HG03354 (cell line): ENCODE results near the gene MYO9A.
"Not testable (repeated sequence)": the region's sequence is repeated elsewhere in the genome, so short reads cannot be mapped to it uniquely, and the experiment has no call there.

Experiments used
- ATAC-seq: cut with Tn5 transposase; IDR thresholded peaks from one replicate; pipeline ENCODE4 v1.9.1; 2021; ENCODE audit warnings: mild to moderate bottlenecking; ENCODE audit not compliant: unreplicated experiment, poor library complexity, severe bottlenecking

The MYO9A gene

GRCh38 chr15:72057548-72058091 lies 60.3 kb downstream of the MYO9A start:
- no peak for ATAC-seq

GRCh38 chr15:72056217-72056616 lies 61.7 kb downstream of the MYO9A start:
- not testable (repeated sequence) for ATAC-seq

DNA sequence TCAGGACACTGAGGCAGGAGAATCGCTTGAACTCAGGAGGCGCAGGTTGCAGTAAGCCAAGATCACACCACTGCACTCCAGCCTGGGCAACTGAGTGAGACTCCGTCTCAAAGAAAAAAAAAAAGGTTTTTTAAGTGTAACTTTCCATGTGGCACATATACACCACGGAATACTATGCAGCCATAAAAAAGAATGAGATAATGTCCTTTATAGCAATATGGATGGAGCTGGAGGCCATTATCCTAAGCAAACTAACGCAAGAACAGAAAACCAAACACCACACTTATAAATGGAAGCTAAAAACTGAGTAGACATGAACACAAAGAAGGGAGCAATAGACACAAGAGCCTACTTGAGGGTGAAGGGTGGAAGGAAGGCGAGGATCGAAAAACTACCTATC lies 64.7 kb downstream of the MYO9A start:
- ATAC-seq: not testable (repeated sequence)

DNA sequence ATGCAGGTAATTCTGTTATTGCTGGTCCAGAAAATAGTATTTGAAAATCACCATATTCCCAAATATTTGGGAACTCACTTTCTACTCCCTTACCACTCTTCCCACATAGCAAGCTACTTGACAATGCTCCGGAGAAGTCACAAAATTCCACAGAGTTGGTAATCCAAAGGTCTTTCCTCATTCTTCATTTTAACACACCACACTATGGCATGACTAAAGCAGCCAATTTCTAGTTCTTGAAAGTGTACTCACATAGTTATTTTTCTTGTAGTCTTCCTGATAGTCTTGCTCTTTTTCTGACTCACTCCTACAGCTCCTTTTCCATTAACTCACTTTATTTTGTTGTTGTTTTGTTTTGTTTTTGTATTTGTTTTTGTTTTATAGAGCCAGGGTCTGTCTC lies 67.2 kb downstream of the MYO9A start:
- no peak for ATAC-seq

GRCh38 chr15:72047020-72047419 lies 70.9 kb downstream of the MYO9A start:
- ATAC-seq: no peak

DNA sequence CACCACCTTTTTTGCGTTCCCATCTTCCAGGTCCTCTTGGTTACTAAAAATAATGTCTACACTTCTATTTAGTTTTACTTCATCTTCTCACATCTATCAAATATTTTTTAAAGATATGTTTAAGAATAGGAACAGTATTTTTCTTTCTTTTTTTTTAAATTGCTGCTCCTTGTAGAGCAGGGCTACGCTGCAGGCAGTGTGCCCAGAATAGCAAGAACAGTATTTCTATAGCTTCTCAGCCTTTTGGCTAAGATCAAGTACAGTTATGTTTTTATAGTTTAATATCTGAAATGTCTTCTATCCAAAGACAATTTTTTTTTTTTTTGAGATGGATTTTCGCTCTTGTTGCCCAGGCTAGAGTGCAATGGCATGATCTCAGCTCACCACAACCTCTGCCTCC lies 73.0 kb downstream of the MYO9A start:
- no peak for ATAC-seq

DNA sequence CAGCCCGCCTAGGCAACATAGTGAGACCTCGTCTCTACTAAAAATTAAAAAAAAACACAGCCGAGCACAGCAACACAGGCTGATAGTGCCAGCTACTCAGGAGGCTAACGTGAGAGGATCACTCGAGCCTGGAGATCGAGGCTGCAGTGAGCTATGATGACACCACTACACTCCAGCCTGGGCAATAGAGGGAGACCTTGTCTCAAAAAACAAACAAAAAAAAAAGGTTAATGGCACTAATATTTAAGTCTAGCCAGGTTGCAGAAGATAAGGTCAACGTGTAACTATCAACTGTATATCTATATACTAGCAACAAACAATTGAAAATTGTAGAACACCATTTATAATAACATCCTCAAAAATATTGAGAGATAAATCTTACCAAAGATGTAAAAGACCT lies 75.1 kb downstream of the MYO9A start:
- ATAC-seq: no peak

- ATAC-seq: no peak
Observed at GRCh38 chr15:72042054-72042453, 75.9 kb downstream of the MYO9A start.

- no peak for ATAC-seq
Observed at GRCh38 chr15:72037321-72037720, 80.6 kb downstream of the MYO9A start.

DNA sequence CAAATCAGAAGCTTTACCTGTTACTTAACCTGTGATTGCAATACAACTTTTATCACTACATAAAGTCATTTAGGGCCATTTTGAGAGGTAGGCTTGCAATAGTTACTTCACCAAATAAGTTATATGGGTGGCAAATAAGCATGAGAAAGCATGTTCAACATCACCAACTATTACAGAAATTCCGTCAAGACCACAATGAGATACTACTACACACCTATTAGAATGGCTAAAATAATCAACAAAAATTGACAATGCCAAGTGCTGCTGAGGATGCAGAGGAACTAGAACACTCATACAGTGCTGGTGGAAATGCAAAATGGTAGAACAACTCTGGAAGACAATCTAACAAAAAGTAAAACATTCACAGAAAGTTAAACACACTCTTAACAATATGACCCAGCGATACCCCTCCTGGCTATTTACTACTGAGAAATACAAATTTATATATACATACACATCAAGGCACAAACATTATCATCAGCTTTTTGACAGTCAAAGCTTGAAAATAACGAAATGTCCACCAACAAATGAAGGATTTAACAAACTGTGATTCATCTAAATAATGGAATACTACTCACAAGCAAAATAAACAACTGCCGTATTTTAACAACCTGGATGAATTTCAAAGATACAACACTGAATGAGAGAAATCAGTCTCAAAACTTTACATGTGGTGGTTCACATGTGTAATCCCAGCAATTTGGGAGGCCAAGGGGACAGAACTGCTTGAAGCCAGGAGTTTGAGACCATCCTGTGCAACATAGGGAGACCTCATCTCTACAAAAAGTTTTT lies 82.9 kb downstream of the MYO9A start:
- ATAC-seq: no peak

- no peak for ATAC-seq
Observed at GRCh38 chr15:72034351-72034750, 83.6 kb downstream of the MYO9A start.

- no peak for ATAC-seq
Observed at GRCh38 chr15:72033711-72034110, 84.2 kb downstream of the MYO9A start.

DNA sequence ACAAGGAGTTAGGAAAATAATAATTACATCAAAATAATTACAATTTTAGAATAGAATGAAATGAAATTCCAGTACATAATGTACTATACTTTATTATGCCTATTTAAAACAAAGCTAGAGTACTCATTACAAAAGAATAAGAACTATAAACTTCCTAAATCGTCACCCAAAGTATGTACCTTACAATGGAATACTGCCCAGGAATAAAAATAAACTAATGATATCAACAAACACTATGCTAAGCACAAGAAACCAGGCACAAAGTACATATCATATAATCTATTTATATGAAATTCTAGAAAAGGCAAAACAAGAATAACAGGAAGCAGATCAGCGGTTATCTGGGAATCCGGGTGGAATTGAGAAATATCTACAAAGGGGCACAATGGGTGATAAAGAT lies 84.7 kb downstream of the MYO9A start:
- ATAC-seq: no peak

- ATAC-seq: no peak
Observed at GRCh38 chr15:72021604-72022003, 96.3 kb downstream of the MYO9A start.

DNA sequence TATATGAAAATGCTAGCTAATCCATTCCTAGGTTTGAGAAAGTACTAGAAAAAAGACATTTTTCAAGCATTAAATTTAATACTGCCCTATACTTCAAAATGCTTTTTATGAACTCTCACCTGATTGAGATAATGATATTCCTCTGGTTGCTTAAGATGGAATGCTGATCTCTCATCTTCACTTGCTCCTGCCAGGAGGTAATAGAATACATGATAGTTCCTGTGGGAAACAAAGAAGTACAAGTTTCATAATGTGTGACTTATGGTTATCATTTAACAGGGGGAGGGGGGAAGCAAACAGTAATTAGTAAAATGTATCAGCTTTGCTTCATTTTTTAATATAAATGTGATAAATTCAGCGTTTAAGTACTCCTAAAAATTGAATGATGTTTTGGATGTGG lies 97.2 kb downstream of the MYO9A start:
- no peak for ATAC-seq

DNA sequence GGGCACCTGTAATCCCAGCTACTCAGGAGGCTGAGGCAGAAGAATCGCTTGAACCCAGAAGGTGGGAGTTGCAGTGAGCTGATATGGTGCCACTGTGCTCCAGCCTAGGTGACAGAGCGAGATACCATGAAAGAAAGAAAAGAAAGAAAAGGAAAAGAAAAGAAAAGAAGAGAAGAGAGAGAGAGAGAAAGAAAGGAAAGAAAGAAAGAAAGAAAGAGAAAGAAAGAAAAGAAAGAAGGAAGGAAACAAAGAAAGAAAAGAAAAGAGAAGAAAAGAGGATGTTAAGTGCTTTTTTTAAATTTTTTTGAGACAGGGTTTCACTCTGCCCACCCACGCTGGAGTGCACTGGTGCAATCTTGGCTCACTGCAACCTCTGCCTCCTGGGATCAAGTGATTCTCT lies 103.4 kb downstream of the MYO9A start:
- not testable (repeated sequence) for ATAC-seq

DNA sequence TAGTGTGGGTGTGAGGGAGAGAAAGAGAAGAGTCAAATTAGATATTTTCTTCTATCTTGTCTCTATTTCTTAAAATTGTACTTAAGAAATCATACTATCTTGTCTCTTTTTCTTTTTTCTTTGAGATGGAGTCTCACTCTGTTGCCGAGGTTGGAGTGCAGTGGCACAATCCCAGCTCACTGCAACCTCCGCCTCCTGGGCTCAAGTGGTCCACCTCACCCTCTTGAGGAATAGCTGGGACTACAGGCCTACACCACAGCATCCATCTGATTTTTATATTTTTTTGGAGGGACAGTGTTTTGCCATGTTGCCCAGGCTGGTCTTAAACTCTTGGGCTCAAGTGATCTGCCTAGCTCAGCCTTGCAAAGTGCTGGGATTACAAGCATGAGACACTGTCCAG lies 104.2 kb downstream of the MYO9A start:
- no peak for ATAC-seq

DNA sequence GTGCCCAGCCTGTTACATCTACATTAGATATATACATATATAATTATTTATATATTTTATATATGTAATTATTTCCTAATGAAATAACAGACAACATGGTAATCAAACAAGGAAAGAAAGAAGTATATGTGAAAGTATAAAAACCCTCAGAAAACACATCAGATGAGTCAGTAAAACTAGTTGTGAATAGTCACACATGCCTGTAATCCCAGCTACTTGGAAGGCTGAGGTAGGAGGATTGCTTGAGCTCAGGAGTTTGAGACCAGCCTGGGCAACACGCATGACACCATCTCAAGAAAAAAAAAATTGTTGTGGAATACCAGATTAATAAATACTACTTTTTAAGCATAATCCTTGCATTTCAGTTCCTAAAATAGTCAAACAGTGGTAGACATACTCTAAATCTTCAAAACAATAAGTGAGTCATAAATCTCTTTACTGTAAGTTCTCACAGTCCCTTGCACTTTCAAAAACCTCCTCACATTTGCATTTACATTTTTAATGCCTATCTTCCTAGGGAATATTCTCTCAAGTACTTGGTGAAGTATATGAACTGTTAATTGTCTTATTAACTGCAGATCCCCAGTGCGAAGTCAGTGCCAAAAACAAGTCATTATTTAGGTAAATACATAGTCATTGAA lies 106.5 kb downstream of the MYO9A start:
- no peak for ATAC-seq

DNA sequence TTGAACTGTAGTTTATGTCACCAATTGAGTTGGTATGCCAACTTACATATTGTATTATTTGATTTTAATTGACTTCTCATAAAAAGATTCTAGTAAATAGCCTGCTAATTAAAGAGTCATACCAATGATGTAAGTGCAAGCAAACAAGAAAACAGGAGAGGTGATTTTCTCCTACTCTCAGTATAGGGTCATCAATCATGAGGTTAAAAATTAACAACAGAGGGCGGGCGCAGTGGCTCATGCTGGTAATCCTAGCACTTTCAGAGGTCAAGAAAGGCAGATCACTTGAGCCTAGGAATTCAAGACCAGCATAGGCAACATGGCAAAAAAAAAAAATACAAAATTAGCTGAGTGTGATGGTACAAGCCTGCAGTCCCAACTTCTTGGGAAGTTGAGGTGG lies 108.7 kb downstream of the MYO9A start:
- ATAC-seq: peak; percentile 70

- no peak for ATAC-seq
Observed at GRCh38 chr15:72006382-72006781, 111.6 kb downstream of the MYO9A start.

- no peak for ATAC-seq
Observed at GRCh38 chr15:72005483-72005882, 112.5 kb downstream of the MYO9A start.
